Activated gamma-delta T cell treated with anti-CD3 and anti-CD28 coated beads, Interleukin-2, amount 50 U/mL, for 16 hours (primary cell): ENCODE results near the gene ZBTB46.

Source experiments
- DNase-seq: peaks from one replicate; pipeline ENCODE4 v3.0.0-alpha.2; 2020; ENCODE audit warnings: low read depth

Gene ZBTB46

DNA sequence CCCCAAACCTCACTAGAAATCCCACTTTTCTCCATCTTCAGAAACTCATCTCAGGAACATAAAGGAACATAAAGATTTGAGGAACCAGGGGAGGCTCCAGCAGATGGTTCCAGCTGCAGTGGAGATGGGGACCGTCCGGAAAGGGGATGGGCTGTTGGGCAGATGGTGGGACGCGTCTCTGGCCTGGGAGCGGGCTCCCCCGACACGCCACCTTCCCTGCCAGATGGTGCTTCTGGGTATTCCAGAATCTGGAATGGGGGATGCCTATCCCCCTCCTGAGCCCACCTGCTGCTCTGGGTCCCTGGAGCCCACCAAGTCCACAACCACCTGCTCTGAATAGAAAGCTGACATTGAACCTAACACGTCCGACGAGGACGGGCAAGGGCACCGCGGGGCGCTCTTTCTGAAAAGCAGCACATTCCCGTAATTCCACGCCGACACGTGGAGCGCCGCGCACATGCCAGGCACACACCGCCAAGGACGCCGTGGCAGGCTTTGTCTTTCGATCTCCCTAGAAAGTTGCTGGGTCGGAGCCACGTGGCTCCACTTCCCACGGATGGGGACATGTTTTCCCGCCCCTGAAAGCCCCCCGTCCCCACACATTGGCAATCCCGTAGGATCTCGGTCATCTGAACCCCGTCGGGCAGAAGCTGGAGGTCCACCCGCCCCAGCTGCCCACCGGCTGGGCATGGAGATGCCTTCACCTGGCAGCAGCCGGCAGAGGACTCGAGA is 64.2 kb downstream of the ZBTB46 start:
- no peak for DNase-seq

DNA sequence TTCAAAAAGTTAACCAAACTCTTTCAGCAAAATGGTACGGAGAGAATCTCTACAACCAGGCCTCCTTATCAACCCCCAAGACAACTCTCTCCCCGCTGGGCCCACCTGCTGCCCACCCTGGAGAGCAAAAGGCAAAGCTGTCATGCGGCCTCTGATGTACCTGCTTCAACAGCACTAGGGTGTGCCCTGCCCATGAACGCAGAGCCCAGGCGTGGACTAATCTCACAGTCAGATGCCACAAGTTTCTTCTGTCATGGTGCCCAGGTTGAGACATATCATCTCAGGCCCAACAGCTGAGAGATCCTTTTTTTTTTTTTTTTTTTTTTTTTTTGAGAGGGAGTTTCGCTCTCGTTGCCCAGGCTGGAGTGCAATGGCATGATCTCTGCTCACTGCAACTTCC is 65.2 kb downstream of the ZBTB46 start:
- no peak for DNase-seq

DNA sequence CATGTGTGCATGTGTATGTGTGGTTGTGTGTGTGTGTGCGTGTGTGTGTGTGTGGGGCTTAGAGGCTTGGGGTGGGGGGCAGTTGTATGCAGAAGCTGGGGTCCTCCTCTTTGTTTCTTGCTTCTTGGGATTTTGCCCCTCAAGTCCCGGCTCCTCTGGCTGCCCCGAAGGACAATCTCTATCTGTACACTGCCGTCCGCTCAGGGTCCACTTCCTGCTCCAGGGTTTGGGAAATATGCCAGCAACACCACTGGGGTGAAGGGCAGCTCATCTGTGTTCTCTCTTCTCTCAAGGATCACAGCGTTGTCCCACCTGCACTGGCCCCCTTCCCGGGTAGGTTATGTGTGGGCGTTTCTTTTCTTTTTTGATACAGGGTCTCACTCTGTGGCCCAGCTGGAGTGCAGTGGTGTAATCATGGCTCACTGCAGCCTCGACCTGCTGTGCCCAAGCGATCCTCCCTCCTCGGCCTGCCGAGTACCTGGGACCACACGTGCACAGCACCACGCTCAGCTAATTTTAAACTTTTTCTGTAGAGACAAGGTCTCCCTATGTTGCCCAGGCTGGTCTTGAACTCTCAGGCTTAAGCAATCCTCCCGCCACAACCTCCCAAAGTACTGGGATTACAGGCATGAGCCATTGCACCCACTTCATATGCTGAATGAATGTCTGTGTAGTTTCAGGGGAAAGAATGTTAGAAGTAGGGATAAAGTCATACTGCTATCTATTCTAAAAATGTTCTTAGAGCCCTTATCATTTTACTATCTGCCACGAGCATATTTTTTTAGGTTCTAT is 65.8 kb downstream of the ZBTB46 start:
- no peak for DNase-seq

DNA sequence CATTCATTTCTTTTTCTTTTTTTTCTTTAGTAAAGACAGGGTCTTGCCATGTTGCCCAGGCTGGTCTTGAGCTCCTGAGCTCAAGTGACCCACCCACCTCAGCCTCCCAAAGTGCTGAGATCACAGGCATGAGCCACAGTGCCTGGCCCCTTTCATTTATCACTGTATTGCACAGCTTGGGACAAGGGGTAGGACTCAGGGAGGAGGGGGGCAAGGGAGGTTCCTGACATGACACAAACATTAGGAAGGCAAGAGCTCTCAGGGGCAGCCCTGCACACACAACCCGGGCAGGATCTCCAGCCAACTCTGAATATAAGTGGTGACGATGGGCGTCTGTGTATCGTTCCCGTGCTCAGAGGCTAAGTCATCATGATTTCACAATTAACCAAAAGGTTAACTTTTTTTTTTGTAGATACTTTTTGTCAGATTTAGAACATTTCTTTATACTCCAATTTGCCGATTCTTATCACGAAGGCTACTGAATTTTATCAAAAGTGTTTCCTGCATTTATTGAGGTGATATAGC is 71.6 kb downstream of the ZBTB46 start:
- DNase-seq: no peak

DNA sequence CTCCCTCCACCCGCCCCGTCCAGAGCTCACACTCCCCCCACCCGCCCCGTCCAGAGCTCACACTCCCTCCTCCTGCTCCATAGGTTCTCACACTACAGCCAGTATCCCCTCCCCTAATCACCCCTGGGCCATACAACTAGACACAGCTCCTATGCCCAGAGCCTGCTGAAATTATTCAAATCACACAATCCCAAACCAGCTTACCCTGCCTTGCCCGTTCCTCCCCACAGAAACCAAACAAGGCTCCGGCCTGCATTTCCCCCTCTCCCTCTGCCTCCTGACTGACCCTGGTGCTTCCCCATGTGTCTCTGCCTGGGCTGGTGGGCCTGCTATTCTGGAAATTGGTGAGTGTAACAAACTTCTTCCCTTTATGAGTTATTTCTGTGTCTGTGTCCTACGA is 72.9 kb downstream of the ZBTB46 start:
- DNase-seq: no peak

DNA sequence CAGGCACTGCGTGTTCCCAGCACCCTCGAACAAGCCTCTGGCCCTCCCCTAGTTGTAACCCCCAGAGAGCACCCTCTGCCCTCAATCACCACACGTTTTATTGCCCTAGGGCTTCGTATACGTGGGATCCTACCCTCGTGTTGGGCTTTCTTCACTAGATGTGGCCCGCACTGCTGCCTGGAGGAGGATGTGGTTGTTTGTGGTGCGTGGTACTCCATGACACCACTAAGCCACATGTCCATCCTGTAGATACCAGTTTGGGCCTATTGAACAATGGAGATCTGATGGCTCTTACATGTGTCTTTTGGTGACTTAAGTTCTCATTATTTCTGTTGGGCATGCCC is 74.4 kb downstream of the ZBTB46 start:
- DNase-seq: no peak

DNA sequence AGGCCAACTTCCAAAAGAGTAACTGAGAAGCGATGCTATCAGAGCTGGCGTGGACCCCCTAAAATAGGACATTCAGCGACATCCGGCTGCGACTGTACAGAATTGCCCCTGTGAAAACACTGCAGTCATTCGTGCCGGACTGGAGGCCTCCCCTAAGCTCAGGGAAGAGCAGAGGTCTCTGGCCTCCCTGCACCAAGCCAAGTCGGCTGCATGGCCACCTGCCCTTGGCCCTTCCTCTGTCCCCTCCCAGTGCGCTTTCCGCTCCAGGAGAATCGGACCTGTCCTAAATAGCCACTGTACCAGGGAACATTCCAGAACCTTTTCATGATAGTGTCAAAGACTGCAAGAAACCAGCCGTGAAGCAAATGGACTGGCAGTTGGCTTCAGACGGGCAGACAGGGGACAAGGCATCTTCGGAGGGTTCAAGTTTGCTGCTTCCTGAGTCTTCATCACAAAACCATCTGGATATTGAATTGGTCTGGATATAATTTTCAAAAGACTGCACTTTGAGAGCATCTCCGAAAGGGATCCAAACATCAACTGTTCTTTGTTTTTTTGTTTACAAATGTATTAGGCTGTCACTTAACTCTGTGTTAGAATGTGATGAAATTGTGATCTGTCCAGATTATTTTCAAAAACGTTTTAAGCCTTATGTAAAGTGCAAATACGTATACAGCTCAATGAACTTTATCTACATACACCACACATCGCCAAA is 75.0 kb downstream of the ZBTB46 start:
- no peak for DNase-seq

DNA sequence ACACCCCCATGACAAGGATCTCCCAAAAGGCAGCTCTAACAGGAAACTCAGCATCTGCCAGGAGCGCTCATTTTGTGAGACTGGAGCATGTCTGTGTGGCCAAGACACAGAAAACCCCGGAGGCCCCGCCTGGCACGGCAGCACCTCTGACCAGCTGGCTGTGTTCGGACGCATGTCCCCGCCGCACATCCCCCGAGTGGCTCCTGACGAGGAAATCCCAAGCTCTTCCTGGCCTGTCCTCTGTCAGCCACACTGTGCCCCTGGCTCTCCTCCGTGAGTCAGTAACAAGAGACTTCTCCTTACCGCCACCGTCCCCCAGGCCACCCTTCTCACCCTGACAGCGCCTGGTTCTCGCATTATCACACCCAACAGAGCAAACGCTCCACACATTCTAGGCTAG is 77.1 kb downstream of the ZBTB46 start:
- DNase-seq: no peak

DNA sequence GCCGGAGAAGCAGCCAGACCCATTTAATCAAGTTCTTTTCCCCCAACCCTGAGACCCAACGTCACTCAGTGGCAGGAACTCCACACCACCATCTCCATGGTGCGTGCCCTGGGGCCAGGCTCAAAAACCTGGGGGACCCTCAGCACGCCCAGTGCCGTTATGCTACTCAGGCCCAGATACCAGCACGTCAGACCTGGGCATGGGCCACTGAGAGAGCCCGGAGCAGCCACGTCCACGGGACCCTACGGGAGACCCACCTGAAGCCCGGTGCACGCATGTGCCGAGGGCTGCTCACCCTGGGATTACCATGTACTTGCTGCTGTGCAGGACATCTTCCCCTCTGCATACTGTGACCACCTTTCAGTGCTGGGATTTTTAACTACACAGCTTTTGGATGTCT is 77.7 kb downstream of the ZBTB46 start:
- DNase-seq: no peak

DNA sequence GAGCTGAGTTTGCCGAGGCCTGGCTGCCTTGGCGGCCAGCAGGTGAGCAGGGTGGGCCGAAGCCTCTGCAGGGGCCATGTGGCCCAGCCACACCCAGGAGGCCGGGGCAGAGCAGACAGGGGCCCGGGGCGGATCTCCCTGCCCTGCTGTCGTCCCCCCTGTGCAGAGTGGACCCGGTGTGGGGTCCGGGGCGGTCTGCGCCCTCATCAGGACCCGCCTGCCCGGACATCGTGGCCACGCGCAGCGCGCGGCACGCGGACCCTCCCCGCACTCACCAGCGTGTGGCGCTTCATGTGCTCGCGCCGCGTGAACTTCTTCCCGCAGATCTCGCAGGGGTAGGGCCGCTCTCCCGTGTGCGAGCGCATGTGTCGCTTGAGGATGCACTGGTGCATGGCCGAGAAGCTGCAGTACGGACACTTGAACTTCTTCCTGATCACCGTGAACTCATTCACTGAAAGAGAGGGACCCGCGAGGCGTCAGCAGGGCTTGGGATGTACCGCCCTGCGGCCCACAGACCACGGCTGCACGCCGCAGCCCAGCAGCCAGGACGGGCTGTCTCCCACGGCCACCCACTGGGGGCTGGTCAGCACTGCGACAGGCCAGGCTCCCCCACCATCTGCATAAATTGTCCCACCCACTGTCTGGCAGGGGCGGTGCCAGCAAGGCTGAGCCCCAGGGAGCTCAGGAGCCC is 78.5 kb downstream of the ZBTB46 start:
- no peak for DNase-seq

DNA sequence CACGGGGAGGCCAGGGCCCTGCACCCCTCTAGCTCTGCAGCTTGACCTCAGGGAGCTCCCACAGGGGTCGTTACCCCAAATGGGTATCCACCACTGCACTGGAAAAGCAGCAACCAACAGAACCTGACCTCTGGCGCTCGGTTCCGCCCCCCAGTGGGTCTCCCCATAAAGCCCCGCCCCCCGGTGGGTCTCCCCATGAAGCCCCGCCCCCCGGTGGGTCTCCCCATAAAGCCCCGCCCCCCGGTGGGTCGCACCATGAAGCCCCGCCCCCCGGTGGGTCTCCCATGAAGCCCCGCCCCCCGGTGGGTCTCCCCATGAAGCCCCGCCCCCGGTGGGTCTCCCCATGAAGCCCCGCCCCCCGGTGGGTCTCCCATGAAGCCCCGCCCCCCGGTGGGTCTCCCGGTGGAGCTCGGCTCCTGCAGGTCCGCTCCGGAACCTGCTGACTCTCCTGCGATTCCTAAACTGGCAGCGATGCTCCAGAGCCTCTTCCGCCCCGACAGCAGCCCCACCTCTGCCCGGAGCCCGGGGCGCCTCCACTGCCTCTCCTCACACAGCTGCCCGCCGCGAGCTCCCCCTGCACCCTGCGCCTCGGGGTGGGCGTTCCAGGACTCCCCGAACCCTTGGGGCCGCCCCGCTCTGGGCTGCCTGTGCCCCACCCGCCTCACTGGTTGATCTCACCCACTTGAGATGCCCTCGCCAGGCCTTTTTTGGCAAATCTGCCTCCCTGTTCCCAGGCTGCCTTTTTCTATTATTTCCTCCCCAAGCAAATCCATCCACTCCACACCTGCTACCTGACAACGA is 79.4 kb downstream of the ZBTB46 start:
- DNase-seq: no peak

DNA sequence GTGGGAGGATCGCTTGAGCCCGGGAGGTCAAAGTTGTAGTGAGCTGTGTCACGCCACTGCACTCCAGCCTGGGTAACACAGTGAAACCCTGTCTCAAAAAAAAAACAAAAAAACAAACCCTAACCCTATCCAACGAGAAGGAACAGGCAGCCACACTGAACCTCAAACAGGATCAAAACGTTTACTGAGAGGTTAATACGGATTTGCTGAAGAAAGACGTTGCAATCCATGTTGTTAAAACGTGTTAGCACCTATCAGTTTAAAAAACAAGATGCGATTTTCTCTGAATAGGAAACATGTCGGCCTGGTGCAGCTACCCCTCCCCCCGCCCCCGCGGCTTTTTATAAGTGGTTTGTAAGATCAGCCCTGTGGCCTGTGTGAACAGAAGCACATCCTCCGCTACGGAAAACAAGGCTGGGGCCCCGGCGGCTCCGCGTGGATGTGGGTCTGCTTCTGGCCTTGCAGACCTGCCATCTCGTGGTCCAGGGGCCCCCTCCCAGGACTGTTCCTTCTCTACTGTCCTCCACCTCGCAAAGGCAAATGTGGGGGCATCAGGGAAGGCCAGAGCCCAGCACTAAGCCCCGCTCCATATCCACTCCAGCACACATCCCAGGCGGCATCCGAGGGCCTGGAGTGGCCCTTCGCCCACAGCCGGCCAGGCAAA is 80.1 kb downstream of the ZBTB46 start:
- DNase-seq: no peak

DNA sequence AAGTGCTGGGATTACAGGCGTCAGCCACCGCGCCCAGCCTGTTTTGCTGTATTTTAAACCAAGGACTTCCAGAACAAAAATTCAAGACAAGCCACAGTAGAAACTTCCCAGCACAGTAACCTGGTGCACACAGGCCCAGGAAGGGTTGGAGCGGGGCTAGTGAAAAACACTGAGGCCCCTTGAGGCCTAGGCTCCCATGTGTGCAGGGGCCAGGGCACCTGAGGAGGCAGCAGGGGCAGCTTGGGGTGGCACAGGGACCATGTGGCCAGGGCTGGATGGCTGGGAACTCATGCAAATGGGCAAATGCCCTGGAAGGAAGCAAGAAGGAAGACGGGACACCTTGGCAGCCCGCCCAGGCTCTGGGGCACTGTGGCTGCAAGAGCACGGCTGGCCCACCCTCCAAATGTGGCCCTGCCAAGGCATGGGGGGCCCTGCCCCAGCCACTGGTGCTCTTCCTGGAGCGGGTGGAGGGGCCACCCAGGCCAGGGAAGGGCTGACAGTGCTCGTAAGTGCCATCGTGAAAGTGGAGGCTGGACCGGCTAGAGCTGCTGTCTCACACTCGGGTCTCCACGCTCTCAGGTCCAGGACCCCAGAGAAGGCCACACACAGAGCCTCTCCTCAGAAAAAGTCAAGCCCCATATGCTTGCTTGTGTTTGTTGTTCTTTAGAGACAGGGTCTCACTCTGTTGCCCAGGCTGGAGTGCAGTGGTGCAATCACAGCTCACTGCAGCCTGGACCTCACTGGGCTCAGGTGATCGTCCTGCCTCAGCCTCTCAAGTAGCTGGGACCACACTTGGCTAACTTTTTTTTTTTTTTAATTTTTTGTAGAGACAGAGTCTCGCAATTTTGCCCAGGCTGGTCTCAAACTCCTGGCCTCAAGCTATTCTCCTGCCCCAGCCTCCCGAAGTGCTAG is 81.2 kb downstream of the ZBTB46 start:
- DNase-seq: no peak

DNA sequence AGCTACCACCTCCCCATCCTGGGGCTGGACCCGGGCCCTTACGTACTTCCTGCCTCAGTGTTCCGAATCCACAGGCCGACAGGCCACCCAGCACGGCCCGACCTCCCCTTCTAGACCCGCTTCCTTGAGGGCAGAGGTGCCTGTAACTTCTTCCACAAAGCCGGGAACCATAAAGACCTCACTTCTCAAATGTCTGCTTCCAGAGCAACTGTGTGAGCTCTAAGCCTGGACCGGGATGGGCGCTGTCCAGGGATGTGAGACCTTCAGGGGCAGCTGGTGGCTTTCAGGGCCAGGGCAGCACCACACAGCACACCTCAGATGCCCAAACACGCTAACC is 82.2 kb downstream of the ZBTB46 start:
- DNase-seq: no peak

DNA sequence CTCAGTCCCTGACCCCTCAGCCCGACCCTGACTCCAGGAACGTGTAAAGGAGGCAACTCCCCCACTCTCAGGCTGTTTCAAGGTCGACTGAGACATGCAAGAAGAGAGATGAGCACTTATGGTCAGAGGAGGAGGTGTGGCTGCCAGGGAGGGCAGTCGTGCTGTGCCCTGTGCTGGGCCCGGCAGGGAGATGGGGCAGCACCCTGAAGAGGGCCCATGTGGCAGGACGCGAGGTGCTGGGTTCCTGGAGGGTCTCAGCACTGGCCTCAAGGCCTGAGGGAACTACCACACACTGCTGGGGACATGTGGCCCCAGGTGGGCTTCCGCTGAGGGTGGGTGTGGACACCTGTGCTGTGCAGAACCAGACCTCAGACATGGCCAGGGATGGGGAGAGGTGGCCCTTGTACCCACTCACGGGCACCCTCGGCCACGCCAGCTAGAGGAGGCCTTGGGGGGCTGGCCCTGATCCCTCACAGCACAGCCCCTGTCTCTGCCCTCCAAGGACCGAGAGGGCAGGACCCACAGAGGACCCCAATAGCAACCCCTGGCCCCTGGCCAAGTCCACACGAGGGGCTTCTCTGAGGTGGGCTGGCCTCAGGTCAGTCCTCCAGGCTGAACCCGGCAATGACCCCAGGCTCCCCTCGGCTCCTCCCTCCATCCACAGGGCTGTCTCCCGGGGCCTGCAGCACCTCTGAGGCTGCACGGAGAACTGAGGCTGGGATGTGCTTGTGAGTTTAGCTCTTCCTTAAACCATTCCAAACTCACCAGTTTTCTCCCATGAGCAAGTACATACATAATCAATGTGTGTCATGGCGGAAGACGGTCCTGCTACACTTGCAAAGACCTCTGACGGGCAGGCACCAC is 82.8 kb downstream of the ZBTB46 start:
- DNase-seq: no peak

DNA sequence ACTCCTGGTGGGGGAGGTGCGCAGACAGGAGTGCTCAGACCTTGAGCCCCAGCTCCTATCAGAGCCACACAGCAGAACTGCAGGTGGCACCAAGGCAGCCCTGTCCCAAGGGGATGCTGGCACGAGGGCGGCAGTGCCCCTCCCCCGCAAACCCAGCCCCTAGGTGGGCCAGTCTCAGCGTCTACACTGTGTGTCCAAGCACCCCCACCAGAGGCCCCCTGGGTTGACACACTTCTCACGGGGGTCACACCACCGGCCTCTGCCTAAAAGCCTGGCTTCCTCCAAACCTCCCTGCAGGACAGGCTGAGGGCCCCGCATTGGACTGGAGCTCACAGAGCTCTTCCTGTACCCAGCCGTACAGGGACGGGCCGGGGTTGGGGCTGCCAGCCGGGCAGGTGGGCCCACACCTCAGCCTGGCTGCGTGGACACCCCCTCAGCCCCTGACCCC is 83.4 kb downstream of the ZBTB46 start:
- DNase-seq: no peak

DNA sequence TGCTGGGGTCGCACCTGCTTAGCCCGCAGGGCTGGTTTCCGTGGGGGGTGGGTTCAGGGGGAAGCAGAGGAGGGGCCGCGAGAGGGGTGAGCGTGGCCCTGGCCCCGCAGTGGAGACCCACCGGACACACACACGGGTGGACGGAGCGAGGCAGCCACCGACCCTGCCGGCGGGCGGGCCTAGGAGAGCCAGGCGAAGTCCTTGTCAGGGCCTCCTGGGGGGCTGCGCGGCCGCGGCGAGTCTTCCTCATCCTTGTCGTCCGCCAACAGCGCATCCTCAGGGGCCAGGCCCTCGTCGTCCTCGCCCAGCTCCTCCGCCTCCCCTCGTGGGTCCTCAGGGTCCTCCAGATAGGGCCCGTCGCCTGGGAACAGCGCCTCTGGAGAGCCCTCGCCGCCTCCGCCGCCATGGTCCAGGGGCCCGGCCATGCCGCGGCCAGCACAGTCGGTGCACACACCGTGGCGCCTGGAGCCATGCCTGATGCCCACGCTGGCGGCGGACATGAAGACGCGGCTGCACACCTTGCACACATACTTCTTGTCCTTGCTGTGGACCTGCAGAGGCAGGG is 84.2 kb downstream of the ZBTB46 start:
- DNase-seq: no peak

DNA sequence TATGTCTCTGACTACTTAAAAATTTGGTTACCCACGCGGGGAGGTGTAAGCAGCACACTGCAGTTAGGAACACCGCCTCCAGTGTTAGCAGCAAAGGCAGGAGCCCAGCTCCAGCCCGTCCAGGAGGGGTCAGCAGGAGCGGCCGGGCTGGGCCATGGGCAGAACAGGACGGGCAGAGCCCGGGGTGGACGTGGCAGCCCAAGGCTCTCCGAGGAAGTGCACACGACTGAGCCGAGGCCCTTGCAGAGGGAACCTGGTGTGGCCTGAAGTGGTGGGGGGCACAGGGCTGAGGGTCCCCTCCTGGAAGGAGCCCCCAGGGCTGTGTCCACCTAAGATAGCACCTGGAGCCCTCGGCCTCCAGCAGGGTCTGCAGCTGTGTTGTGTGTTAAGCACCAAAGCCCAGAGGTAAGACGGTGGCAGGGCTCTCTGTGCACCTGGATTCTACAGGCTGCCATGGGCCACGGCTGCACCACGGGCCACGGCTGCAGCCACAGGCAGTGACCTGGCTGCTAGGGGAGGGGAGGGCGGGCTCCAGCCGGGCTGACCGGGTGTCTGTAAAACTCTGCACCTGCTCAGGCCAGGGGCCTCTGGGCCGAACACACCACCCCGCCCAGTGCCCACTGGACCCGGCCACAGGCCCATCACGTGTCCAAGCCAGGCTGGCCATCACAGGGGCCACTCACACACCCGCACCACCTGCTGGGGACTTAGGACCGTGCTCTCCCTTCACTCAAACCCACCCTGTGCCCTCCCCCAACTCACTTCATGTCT is 84.9 kb downstream of the ZBTB46 start:
- DNase-seq: no peak
